ENCODE measurements around the gene PRR15.

Gene PRR15

DNA sequence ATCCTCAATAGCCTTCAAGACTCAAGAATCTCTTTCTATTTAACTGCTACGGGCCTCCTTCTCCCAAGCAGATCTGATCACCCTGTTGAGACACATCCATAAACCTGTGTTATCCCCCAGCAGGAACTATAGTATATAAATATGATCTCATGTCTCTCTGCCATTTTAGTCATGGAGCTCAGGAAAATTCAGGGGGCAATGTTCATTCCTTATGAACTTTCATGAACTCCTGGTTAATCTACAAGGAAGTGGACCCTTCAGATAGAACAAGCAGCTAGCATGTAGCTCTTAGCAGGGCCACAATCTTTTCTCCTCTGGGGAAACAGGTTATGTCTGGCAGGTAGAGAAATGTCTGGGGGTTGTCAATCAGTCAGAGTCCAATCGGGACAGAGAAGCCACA lies 8.9 kb downstream of the PRR15 start:
- no peak for DNase-seq

DNA sequence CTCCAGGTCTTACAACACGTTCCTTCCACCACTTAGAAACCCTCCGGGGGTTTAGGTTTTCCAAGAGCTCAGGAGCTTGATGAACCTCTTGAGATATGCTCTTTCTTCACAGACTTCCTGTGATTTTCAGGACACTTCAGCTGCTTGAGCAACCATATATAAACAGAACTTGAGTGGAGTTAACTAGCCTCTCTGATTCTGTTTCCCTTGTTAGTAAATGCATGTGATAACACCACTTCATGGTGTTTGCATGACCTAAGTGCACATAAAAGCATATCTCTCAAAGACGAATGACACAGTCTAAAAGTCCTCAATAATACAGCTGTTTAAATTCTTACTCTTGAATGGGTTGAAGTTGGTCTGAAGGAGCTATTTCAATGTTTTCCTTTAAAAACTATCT lies 9.9 kb downstream of the PRR15 start:
- no peak for DNase-seq

DNA sequence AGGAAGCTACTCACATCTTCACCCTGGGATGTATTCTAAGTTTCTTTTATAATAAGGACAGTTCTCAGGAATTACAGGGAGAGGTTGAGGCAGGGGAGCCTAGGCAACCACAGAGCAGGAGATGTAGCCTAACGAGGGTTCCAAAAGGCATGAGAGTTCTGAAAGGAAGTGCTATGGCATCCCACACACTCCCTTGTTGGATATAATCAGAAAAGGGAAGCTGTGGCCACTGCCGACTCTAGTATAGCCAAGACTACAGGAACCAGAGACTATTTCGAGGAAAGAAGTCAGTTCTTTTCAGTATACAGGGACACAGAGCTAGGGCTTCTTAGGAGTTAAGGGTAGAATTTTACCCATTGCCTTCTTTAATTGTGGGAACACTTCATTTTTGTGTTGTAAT lies 11.0 kb downstream of the PRR15 start:
- DNase-seq = no peak

DNA sequence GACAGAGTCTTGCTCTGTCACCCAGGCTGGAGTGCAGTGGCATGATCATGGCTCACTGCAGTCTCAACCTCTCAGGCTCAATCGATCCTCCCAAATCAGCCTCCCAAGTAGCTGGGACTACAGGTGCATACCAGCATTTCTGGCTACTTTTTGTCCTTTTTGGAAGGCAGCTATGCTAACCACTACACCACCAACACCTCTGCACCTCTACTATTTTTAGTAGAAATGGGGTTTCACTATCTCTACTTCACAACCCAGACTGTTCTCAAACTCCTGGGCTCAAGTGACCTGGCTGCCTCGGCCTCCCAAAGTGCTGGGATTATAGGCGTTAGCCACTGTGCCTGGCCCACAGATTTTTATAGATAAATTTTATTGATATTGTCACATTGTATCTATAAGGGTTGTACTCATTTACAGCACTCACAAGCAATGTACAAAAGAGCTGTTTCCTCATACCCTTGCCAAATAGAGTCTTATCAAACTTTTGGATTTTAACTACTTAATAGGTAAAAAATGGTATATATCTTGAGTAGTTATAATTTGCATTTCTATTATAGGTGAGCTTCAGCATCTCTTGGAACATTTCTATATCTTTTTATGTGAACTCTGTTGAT lies 23.7 kb downstream of the PRR15 start:
- no peak for DNase-seq

DNA sequence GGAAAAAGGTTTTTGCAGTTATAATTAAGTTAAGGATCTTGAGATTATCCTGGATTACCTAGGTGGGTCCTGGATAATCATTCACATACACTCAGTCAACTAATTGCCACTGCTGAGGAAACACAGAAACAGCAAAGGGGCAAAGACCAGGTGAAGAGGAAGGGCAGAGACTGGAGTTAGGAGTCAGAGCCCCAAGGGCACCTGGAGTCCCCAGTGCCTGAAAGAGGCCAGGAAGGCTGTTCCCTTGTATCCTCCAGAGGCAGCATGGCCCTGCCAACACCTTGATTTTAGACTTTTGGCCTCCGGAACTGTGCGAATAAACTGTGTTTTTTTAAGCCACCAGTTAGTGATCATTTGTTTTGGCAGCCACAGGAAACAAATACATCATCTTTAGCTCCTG lies 24.6 kb downstream of the PRR15 start:
- DNase-seq = no peak

DNA sequence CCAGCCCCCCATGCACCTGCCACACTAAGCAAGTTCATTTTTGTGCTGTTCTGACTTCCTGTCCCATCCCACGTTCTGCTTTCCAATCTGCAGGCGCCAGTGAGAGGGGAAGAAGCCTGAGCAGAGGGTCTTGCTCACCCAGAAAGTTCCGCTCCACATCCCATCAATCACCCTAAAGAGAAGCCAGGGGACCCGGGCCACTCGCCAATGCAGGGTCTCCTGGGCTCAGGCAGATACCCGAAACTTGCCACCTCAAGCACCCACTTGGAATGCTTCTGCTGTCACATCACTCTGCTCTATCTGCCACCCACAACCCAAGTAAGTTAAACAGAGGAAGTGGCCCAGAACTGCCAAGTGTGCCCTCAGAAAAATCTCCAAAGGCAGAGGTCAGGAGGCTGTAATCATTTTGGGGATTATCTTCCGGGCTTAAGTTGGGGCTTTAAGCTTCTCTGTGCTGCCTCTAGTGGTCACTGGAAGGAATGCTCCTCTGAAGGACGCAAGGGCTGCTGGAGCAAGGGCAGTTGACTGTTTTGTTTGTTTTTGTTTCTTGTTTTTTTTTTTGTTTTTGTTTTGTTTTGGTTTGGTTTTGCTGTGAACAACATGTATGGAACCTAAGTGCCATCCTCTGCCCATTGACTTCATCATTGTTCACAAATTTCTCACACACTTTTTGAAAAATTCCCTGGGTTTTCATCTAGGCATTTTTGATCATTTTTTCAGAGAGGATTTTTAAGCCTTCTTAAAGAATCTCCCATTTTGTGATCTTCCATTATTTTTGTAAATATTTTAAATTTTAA lies 25.5 kb downstream of the PRR15 start:
- no peak for DNase-seq

DNA sequence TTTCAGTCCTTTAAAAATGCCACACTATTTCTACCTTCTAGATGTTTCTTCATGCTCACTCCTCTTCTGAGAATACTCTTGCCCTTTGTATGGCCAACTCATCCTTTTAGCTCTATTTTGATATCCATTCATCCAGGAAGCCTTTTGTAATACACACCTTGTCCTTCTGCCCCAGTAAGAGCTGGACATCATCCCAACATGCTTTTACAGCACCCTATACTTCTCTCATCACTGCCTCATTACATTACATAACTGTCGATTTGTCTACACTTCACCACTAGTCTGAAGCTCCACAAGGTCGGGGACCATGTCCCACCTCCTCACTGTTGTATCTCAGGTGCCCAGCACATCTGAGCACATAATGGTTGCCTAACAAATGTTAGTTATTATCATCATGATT lies 29.2 kb downstream of the PRR15 start:
- DNase-seq = no peak

DNA sequence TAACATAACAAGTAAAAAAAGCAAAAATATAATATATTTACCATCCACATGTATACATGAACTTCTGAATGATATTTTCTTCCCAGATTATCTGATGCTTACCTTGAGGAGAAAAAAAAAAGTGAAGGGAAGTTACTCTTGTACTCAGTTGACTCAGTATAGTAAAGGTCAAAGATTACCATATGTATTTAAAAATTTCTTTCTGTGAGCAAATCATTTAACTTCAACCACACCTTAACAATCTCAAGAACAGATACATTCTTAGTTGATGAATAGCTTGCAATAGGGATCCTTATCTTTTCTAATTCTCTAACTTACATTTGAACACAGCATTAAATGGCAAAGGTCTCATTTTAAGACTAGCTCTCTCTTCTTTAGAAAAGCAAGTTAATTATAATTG lies 29.8 kb downstream of the PRR15 start:
- no peak for DNase-seq

DNA sequence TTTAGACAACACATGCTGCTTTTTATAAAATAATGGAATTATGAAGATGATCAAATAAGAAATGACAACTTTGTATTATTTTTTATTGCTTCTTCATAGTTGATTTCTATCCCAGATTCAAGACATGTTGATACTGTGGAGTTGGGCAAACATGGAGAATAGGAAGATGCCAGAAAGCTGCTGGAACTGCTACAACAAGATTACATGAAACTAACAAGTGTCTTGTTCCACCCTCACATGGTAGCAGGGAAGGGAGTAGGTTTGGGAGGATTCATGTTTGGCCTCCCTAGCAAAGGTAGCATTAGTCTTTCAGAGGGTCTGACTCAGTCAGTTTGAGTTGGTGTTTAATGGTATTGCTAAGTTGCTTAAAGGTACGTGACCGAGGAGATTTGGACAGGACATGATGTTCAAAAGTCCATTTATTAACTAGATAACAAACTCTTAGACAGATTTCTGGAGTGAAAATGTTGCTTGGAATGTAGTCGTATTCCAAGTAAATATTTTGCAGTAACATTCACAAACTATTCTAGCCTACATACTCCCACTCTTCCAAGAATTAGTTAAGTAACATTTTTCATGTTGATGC lies 33.1 kb downstream of the PRR15 start:
- DNase-seq = no peak

DNA sequence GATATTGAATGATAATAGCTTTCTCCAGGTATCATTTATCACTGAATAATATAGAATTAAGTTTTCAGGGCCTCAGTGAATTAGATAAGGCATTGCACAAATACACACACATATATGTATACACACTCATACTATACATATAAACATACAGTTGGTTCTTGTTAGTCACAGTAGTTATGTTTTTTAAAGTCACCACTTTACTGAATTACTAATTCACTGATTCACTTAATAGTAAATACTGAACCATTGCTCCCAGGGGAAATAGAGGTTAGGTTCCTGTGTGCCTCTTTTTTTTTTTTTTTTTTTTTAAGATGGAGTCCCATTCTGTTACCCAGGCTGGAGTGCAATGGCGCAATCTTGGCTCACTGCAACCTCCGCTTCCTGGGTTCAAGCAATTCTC lies 33.6 kb downstream of the PRR15 start:
- no peak for DNase-seq

DNA sequence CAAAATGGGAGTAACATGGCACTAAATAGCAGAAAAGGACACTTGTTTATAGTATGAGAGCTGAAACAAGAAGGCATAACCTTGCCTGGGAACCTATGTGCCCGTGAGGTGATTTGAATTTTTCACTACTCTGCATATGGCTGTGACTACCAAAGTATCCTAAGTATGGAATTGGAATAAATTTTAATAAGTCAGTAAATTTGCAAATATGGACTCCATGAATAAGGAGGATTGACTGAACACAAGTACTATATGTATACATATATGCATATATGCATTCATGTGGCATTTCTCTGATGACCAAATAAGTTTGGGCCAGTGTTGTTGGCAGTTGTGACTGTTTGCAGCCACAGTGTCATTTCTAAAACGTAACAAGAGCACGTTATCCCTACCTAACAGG lies 34.5 kb downstream of the PRR15 start:
- DNase-seq = no peak

DNA sequence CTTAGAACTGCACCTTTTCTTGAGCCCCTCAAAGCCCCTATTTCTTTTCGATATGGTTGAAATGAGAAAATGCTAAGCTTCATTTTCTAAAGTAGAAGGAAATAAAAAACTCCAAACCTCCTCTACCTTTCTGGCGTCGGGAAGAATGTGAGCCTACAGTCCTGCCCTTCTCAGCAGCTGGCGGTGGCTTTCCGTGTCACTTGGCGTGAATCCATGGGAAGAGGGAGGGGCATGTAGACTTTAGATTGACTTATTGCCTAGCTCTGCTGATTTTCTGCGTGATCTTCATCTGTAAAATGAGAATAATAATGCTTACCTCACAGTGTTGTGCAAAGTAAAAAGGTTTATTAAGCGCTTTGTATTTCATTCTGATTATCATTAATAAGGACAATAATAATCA lies 35.0 kb downstream of the PRR15 start:
- DNase-seq = no peak

DNA sequence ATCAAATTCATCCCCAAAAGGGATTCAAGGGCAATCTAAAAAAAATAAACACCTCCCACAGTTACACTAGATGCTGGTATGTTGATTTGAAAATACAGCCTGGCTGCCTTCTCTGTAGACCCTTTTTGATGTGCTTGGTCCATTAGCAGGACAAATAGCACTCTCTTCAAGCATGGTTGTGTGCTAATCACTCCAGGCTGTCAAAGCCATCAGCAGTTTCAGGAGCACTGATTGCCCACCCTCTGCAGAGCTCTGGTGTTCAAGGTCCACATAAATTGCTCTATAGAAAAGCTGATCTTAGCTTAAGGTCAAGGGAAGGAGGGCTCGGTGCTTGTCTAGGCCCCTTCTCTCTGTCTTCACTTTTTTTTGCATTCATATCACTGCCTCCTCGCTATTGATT lies 35.4 kb downstream of the PRR15 start:
- DNase-seq = no peak

DNA sequence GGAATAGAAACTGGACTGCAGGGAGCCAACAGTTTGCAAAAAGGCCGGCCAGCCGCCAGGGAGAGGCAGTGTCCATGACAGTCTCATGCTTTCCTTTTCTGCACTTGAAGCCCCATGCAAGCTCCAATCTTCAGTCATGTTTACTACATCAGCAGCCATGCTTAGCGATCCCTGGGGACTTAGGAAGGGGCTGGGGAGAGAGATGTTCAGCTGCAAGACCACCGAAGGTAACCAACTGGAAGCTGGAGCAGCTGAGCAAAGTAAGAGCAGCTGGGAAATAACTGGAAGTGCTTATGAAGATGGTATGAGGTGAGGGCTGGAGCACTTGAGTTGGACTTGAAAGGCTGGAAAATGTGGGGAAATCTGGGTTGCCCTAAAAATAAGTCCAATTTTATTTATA lies 37.0 kb downstream of the PRR15 start:
- DNase-seq = no peak

DNA sequence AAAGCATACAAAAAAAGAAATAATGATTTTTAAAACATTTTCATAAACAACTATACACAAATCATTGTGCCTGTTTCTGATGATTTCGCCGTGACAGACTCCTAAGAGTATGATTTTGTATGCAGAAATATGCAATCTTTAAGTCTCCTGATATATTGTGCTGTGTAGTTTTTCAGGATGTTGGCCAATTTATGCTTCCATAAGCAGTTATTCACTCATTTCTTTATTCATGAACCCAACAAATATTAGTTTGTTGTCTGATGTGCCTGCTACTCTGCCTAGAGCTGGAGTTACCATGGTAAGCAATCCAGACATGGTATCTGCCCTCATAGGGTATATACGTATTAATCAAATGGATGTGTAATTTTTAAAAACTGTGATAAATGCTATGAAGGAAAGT lies 40.4 kb downstream of the PRR15 start:
- no peak for DNase-seq

DNA sequence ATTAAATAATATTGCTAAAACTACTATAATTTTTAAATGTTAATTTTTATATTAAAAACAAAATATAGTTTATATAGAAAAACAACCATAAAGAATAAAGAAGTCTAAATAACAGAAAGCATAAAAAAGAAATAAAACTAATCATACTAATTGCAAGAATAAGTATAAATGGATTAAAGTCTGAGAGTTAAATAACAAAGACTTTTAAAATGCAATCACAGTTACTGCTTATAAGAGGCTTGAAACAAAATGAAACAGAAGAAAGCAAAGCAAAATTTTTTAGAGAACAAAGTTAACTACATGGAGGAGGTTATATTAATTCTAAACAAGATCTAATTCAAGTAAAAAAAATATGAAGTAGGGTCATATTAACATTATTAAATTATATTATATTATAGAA lies 41.1 kb downstream of the PRR15 start:
- DNase-seq = no peak

DNA sequence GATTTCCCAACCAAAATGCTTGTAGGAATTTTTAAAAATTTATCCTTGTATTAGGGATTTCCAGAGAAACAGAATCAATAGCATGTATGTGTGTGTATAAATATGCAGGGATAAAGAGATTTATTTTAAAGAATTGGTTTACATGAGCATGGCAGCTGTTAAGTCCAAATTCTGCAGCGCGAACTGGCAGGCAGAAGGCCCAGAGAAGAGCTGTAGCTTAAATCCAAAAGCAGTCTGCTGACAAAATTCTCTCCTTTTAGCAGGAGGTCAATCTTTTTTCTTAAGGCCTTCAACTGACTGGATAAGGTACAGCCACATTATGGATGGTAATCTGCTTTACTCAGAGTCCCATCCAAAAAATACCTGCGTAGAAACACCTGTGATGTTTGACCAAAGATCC lies 42.0 kb downstream of the PRR15 start:
- no peak for DNase-seq

DNA sequence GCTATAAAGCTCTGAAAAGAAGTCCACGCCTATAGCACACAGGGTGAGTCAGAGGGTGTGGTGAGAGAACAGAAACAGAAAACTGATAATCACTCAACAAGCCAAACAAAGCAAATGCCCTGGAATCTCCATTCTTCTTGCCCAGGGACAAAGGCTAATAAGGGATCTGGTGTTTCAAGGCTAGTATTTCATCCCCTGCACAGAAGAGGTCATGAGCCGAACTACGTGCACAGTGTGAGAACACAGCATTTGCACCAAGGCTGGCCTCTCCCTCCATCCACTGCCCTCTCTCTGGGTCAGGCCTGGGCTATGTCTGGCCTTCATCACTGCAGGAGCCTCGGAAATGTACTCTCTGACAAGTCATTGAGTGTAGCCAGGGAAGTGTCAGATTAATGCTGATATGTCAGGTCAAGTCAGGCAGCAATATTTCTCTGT lies 42.7 kb downstream of the PRR15 start:
- DNase-seq = no peak

DNA sequence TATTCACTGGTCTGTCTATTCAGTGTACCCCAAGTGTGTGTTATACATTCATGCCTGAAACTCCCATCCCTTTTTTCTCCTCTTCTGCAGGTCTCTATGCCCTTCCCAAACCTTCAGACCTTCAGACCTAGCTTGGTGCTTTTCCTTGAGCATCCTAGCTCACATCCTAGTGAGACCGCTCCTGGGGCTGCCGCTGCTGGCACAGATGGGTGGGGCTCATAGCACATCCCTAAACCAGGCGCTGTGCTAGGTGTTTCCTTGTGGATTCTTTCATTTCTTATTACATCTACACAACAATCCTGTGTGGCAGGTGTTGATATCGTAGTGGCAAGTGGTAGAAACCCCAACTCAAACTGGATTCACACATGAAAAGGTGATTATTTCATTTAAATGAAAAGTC lies 43.2 kb downstream of the PRR15 start:
- no peak for DNase-seq

DNA sequence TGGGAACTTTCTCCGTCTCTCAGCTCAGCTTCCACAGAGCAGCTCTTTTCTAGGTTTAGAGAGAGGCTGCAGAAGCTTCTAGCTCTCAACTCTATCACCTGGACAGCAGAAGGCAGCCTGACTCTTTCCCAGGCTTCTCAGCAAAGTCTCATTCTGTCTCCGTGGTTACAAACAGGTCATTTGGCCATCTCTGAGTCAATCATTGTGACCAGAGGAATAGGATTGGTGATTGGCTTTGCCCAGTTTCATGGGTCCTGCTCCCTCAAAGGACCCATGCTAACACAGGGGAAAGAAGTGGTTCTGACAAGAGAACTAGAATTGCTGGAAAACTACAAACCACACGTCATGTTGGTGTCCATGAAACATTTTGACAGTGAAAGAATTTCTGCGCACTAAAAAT lies 43.6 kb downstream of the PRR15 start:
- DNase-seq = no peak

DNA sequence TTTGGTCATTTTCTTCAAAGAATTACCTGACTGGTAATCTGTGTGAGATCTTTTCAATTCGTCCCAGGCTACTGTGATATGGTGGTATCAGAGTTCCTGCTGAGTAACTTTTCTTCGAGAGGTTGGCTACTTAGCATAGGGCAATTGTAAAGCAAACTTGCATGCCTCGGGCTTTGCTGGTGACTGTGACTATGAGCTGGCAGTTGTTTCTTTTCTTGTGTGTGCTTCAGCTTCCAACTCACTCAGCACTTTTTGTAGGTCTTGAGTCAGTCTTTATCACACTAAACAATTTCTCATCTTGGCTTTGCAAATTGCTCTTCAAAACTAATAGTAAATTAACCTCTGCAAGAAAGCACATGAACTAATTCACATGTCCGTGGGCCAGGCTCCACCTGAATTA lies 44.3 kb downstream of the PRR15 start:
- no peak for DNase-seq

DNA sequence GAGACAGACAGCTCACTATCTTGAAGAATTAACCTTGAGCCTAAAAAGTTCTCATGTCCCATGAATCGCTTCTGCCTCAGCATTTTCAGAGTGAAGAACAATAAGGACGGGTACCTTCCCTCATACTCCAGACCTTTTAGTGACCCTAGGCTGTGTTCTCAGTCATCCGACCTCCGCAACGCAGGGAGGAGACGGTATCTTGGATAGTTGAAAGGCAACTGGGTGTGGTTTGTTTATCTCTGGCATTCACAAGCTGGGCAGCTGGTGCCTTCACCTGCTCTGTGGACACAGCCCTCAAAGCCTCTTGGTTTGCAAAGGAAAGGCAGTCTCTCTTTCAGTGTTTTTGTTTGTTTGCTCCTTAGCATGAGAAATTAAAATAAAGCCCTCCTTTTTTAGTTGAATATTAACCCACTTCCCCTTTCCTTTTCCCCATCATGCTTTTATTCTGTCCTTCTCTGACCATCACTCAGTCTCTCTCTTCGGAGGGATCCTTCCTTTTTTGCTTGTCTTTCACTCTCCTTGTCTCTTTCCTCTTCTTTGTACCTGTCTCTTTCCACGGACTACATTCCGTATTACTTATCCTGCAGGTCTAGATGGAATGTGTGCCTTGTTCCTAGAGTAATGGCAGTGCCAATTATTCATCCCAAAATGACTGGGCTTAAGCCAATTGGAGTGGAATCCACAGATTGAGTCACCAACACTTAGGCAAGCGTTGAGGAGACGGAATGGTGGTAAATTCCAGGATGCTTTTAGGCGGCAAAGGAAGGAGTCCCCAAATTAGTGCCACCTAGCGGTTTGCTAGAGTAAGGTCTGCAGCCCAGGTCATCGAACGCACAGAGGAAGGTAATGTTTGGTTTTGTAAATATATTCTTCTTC lies 45.8 kb downstream of the PRR15 start:
- DNase-seq = no peak

DNA sequence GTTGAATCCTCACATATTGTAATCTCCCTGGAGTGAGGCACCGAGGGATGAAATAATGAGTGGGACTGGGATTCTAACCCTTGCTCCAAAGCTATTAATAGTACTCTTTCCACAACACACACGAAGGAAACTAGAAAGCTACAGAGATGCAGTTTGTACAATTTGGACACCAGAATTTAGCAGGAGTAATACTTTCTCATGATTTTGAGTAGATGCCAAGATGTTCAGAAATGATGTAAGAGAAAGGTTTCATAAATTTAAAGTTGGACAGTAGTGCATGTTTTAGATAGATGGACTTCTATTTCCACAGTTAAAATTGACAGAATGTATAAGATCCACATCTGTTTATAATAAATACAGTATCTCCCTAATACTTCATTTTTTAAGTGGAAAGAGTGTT lies 46.5 kb downstream of the PRR15 start:
- no peak for DNase-seq
